Naive thymus-derived CD8-positive, alpha-beta T cell (primary cell): Measurements from ENCODE around the gene TPD52L1. TPM values are rescaled to one million over a fixed set of nuclear protein-coding genes. Genes with fewer than 3 reads are reported as not detected.

Source experiments
- polyA plus RNA-seq, 3 donors: library from polyadenylated mRNA; unstranded; fragments of 300-500 nt; fragmentation: Illumina TruSeq; gene quantifications; one replicate each; pipeline ENCODE4 v1.2.3, GENCODE V29; 2021
- total RNA-seq, 8 experiments: library from RNA in 2 of 8; stranded (reverse) in 2 of 8; gene quantifications; one replicate each; pipeline ENCODE4 v1.2.3 and lab custom pipeline; 2021 to 2026

TPD52L1 gene
- total and polyA plus RNA-seq, 5 experiments from 2014 or later = not detected

Other genes starting within 250 kb of the TPD52L1 start
- gene RNF217, start 191.3 kb upstream of the TPD52L1 start, total RNA-seq = not detected
- gene RNF217, start 191.3 kb upstream of the TPD52L1 start, polyA plus RNA-seq = under 1 TPM in 1 of 3 donors, not detected in 2; 0.05 TPM
- 10 to 100 TPM; 62.9 to 69.6 TPM for gene HDDC2, start 148.2 kb downstream of the TPD52L1 start, total RNA-seq
- 100 to 1,000 TPM; 118 to 134 (median 119) TPM for gene HDDC2, start 148.2 kb downstream of the TPD52L1 start, polyA plus RNA-seq